Measurements from ENCODE around the gene RASL12.

RASL12 gene

DNA sequence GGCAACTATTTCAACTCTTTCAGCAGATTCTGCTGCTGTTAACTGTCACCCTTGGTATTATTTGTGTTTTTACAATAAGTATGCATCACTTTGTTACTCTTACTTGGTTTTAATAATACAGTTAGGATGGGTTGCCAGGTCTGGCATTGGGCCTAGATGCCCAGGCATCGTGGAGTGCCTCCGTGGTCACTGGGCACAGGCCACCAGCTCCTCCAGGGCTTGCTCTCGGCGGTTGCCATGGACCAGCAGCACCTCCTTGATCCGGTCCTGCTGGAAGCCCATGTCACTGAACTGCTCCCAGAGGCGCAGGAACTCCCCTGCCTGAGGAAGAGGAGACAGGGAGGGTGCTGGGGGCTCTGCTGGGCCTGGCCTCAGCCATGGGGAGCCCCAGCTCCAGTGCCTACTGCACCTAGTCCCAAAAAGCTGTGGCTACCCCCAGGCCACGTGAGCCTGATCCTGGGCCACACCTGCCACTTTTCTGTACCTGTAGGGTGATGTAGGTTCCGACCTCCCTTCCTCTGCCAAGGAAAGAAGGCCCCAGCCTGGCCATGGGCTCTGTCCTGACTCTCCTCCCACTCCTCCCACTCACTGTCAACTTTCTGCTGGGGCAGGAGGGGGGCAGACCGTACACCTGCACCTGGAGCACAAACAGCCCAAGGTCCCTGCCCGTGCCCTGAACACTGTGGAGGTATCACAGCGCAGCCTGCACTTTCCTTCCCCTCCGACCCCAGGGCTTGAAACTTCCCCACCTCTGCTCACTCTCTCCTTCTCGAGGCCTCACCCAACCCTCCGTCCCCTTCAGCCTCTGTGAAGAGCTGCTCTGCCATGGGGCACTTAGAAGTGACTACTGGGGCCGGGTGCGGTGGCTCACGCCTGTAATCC lies 25.4 kb upstream of the RASL12 start:
- DNase-seq (ENCODE audit: low read depth), result no peak

DNA sequence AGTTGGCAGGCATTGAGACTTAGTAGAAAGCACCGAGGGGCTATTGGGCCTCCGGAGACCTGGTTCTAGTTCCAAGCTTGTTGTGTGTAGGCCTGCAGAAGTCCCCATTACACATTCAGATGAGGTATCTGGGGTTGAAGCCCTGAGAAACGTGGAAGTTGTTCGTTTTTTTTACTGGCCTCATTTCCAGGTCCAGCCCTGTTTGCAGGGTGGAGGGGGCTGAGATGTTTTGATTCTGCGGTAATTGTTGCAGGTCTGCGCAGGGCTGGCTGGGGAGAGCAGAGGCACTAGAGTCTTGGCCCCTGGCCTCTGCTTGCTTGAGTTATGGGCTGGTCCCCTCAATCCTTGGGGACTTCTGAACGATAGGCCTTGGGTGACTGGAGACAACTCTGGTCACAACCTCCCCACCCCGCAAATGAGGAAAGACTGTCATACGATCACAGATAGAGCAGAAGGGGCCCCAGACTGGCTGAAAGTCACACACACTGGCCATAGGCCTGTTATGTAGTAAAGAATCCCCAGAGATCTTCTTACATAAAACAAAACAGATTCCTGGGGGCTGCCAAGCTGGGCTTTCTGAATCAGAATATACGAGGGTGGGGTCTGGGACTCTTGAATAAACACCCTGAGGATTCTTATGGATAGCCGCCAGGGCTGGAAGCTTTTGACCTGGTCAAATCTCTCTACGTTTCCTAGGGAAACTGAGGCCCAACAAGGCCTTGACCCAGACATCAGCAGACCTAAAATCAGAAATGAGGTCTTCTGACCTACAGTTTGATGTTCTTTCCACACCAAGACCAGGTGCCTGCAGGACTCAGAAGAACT lies 24.4 kb upstream of the RASL12 start:
- DNase-seq (ENCODE audit: low read depth), result no peak

DNA sequence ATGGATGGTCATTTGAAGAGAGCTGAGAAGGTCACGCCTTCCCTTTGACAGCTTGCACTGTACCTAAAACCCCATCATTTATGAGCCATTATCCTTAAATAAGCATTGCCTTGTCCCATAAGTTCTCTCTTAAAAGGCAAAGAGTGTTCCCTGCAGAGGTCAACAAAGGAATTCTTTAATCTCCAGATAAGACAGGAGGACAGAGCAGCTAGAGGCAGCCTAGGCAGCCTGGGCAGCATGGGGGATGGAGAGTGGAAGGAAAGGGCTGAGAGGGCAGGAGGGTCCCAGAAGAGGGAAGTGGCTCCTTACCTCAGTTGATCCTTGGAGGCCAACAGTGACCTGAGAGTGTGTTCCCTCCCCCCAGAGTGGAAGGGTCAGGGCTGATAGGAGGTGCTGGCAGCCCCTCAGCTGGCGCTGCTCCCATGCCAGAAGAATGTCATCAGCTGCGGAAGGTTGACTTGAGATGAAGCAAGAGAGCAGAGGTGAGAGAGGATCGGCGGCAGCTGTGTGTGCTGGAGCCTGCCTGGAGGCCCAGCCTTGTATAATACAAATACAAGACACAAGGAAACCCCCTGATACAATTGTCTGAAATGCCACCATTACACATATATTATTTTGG lies 21.5 kb upstream of the RASL12 start:
- DNase-seq (ENCODE audit: low read depth), result no peak

DNA sequence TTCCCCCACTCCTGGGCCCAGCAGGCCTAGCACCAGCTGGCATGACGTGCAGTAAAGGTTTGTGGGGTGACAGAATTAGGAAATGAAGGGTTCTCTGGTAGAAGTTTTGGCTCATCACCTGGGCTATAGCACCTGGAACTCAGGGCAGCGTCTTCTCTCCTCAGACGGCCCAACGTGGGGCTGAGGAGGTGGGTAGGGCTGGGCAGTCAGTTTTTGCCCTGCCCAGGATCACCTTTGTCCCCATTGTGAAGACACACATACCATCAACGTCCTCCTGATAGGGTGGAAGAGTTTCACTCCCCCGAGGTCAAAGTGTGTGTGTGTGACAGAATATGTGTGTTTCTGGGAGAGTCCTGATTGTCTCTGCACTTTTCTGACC lies 20.8 kb upstream of the RASL12 start:
- DNase-seq (ENCODE audit: low read depth), result no peak

DNA sequence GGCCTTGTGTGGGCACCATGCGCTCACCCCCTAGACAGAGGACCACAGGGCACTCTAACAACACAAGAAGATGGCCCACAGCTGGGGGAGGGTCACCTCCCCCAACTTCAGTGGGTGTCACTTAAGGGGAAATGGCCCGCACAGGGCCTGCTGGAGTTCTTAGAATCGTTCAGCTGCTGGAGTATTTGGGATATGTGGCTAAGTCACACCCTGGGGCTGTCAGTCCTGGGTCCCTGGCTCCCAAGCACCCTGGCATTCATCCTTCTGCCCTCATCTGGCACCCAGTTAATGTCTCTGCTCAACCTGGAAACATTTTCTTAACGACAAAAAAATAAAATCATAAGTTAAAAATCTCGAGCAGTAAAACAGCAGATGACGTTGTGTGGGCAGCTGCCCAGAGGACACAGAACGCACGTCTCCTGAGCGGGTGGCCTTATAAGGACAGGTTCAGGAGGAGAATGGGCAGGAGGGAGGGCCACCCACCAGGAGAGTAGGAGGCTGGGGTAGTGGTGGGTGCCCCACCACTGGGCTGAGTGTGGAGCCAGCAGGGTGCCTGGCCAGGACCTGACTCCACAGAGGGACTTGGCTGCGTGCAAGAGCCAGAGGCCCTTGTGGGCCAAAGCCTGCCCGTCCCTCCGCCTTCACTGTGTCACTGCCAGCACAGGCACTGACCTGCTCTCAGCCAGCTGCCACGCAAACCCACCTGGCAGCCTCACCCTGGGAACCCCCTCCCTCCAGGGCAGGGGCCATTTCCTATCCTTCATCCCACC lies 20.3 kb upstream of the RASL12 start:
- no peak for DNase-seq (ENCODE audit: low read depth)

DNA sequence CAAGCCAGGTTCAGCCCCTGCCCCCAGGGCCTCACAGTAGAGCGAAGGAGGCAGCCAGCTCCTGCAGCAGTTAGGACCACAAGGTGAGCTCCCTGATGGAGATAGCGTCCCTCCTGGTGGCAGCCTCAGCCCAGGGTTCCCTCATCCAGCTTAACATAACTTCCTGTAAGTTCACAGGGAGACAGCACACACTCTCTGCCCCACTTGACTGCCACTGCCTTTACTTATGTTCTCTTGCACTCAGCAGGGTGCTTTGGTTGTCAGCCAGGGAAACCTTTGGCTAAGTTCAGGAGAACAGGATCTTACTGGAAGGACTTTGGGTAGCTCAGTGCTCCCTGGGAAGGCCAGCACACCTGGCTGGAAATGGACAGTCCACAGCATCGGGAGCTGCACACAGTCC lies 19.6 kb upstream of the RASL12 start:
- DNase-seq (ENCODE audit: low read depth), result no peak

DNA sequence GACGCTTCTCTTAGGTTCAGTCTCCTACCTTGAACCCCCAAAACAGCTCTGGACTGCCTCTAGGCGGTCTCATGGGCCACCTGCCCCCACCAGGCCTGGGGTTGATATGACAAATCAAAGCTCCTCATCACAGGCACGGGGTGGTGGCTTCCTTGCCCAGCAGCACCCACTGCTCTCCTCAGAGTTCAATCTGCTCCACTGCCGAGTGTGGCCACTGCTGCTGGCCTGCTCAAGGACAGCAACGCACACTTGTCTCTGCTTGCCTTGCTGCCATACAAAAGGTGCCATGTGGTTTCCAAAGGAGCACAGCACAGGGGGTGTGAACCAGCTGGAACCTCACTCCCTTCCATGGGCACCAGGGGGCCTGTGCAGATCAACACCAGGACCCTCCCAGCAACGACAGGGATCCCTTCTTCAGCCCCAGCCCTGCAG lies 18.9 kb upstream of the RASL12 start:
- DNase-seq (ENCODE audit: low read depth), result no peak

DNA sequence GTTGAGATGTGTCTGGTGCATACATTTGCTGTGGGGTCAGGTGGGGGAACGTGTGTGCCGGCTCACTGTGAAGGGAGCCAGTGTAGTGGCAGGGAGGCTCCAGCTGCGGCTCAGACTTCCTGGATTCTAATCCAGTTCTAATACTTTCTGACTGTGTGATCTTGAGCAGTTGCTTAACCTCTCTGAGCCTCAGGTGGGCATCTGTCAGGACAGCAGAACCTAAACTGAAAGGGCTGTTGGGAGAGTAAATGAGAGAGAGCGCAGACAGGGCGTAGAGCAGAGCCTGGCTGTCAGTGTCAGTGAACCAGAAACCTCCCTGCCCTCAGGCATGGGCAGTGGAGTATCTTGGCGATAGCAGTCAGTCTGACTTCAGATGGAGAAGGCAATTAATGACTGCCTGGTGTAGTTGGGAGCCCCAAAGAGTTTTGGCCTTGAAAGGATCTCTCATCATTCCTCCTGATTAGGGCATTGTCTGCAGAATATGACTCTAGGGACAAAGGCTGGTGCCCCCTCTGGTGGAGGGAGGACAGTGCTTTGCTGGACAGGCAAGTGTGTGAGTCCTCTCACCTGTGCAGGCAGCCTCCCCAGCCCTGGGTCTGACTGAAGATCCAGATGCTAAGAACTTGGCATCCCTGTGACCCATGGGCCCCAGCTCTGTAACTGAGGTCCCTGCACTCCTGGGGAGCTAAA lies 18.3 kb upstream of the RASL12 start:
- no peak for DNase-seq (ENCODE audit: low read depth)

DNA sequence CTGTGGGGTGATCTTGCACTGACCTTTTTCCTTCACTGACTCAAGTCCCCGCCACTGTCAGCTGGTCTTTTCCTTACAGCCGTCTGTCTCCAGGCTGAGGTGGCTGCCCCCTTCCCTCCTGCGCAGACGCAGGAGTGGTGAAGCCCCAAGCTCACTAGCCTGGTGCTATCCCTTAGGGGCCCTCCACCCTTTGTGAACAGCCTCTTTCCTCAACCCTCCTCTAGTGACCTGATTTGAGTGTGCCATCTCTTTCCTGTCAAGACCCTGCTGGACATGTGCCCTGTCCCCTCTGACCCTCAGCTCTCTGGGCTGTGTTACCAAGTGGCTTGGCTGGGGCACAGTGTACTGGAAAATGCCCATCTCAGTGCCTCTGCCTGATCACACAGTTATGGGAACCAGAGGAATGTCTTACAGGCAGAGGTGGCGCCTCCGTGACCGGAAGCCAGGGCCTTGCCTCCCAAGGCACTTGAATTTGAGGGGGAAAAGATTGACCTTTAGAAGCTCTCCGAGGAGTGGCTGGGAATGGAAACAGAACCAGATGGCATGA lies 17.5 kb upstream of the RASL12 start:
- DNase-seq (ENCODE audit: low read depth), result no peak

DNA sequence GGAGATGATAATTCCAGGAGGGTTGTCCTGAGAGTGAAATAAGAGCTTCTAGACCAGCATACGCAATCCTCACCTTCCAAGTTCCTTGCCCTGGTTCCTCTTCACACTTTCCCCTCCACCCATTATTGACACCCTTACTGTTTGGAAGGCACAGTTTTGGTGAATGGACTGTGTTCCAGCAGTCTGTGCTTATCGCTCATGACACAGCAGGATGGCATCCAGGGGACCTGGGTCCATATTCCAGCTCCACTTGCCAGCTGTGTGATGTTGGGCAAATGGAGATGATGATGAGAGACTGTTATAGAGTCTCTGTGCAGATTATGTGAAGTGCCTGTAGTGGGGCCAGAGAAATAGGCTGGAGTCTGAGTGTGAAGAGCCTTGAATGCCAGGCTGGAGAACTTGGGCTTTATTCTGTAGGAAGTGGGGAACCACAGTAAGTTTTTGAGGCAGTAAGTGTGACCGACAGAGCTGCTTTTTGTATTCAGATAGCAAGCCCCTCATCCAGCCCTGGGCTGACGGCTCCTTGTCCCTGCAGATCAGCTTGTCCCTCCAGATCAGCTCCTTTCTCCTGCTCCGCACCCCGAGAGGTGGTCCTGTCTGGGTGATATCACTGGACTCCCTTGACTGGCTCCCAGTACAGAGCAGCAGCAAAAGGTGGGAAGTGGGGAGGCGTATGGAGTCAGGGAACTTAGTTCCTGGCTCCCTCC lies 16.9 kb upstream of the RASL12 start:
- DNase-seq (ENCODE audit: low read depth), result no peak

DNA sequence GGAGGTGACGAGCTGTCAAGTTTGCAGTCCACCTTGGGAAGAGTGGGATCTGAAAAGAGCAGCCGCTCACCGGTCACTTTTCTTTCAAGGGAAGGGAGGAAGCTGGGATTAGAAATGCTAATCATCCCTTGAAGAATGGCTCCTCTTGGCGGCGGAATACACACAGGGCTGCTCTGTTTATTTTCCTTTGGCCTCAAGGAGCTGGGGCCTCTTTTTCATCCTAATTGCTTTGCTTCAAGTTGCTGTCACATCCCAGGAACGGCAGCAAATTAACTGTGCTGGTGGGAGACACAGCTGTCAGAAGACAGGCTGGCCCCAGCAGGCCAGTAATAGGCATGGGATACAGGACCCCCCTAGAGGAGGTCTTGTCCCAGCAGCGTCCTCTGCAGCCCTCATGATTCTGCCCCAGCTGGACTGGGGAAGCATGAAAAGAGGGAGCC lies 15.5 kb upstream of the RASL12 start:
- DNase-seq (ENCODE audit: low read depth), result no peak

DNA sequence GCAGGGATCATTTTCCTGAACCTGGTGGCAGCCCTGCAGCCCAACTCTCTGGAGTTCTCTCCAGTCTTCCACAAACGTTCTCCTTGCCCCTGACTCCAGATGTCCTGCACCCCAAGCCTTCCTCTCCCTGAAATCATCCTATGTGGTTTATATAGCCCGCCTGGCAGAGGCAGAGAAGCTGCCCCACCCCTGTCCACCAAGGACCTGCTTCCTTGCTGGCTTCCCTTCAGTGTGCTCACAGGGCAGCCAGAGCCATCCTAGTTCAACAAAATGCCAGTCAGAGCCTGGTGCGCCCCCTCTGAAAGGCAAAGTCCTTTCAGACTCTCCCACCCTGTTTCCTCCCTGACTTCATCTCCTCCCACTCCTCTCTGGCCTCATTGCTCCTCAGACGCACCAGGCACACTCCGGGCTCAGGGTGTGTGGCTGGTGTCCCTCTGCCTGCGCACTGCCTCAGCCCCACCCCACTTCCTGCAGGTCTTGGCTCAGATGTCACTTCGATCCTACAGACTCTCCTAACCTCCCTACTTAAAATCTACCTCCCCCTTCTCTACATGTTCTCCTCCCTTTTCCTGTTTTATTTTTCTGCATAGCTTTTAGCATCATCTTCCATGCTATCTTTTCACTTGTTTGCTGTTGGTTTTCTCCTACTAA lies 14.6 kb upstream of the RASL12 start:
- no peak for DNase-seq (ENCODE audit: low read depth)

DNA sequence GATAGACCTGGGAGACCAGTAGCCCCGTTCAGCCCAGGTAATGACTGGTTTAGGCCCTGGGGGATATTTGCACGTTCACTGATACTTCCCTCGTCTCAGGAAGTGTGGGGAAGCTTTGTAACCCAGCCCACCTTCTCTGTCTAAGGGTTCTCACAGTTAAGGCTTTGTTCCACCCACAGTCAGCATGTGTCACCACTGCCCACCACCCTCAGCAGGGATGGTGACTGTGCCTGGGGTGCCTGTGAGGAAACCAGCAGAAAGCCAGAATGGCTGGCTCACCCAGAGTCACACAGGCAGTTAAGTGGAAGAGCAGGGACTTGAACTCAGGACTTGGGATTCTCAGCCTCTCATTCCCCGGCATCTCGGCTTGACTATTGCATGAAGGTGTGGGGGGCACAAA lies 14.0 kb upstream of the RASL12 start:
- no peak for DNase-seq (ENCODE audit: low read depth)

DNA sequence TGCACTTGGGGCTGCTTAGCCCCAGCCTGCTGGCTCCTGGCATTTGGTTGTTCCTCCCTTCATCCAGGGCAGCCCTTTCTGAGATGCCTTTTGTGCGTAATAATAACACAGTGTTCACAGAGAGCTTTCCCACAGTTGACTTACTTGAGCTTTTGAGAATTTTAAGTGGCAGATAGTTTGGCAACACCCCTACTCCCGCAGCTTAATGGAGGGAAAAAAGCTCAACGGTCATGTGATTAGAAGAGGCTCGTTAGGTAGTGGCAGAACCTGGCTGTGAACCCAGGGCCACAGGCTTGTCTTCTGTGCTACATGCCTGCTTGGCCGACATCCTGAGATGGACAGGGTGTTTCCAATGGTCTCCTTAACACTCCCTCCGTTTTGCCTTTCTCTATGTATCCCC lies 13.5 kb upstream of the RASL12 start:
- DNase-seq (ENCODE audit: low read depth), result no peak

DNA sequence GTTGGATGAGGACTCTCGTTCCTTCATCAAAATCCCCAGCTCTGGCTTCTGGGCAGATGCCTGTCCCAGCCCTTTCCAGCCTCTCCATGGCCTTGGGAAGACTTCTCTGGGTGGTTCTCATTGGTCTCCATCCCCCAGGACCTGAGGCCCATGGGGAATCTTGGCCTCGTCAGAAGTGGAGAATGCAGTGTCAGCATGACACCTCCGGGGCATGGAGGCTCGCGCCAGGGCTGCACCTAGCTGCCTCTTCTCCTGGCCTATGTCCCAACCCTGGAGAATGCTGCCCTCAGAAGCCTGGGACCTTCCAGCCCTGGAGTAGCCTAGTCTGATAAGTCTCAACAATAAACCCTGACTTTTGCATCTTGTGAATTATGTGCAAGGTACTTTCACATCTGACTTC lies 11.8 kb upstream of the RASL12 start:
- DNase-seq (ENCODE audit: low read depth), result no peak

DNA sequence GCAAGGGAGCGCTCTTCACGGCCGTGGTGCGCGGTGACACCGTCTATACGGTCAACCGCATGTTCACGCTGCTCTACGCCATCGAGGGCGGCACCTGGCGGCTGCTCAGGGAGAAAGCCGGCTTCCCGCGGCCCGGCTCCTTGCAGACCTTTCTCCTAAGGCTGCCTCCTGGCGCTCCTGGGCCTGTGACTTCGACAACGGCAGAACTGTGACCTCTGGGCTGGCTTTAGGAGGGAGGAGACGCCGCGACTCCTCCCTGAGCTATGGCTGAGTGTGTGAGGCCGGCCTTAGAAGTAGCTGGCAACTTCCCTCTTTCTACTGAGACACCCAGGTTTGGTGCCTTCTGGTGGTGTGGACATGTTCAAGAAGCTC lies 10.2 kb upstream of the RASL12 start:
- no peak for DNase-seq (ENCODE audit: low read depth)

DNA sequence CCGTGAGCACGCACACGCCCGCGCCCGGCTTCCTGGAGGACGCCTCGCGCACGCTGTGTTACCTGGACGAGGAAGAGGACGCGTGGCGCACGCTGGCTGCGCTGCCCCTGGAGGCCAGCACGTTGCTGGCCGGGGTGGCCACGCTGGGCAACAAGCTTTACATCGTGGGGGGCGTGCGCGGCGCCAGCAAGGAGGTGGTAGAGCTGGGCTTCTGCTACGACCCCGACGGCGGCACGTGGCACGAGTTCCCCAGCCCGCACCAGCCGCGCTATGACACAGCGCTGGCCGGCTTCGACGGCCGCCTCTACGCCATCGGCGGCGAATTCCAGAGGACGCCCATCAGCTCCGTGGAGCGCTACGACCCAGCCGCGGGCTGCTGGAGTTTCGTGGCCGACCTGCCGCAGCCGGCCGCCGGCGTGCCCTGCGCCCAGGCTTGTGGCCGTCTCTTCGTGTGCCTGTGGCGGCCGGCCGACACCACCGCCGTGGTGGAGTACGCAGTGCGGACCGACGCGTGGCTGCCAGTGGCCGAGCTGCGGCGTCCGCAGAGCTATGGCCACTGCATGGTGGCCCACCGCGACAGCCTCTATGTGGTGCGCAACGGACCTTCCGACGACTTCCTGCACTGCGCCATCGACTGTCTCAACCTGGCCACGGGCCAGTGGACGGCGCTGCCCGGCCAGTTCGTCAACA lies 9.6 kb upstream of the RASL12 start:
- DNase-seq (ENCODE audit: low read depth), result no peak

DNA sequence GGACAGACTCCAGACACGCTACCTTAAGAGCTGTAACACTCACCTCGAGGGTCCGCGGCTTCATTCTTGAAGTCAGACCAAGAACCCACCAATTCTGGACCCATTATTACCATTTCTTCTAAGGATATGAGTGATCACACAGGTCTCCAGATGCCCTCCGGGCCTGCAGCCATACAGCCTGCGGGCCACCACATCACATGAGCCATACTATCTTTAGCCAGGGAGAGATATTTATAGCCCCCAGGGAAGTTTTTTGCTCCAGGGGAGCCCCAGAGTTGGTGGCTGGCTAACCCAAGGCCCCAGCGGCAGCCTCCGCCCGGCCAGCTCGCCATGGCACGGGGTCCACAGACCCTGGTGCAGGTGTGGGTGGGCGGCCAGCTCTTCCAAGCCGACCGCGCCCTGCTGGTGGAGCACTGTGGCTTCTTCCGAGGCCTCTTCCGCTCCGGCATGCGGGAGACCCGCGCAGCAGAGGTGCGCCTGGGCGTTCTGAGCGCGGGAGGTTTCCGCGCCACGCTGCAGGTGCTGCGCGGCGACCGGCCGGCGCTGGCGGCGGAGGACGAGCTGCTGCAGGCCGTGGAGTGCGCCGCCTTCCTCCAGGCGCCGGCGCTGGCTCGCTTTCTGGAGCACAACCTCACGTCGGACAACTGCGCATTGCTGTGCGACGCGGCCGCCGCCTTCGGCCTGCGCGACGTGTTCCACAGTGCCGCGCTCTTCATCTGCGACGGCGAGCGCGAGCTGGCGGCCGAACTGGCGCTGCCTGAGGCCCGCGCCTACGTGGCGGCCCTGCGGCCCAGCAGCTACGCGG lies 8.9 kb upstream of the RASL12 start, which contains the start of gene KBTBD13:
Gene KBTBD13, plus strand, starts transcription at position 261 of the 805 bp plus-strand sequence. Its CDS starts 70 bp downstream, at position 331.
- no peak for DNase-seq (ENCODE audit: low read depth)

Data from CMK (cell line).